ENCODE data around the gene GLYR1. TPM values are rescaled to one million over a fixed set of nuclear protein-coding genes. Genes with fewer than 3 reads are reported as not detected.

Gene GLYR1
- total and polyA plus RNA-seq, 2 of the 4 experiments (the other 2 are of a cell fraction) = 26.0 to 54.2 TPM

DNA sequence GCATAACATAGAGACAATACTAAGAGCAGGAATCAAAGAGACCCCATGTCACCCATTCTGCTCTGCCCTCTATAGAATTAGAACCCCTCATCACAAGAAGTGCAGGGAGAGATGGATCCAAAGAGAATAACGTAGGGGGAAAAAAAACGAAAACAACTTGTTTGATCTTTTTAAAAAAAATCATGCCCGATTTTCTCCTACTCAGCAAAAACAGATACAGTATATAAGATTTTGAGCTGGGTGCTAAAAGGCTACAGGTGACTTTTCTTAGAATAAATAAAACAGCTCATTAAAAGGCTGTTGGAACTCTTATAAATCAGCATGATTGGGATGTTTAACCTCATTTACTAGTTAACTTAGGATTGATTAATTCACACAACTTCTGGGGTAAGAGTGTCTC, 17.6 kb upstream of the GLYR1 start:
- POLR2A ChIA-PET (ENCODE audit: unreplicated experiment) = interaction anchor here (0.5 kb wide), 1 partner anchor 89 kb away, joined by 6 read pairs; no protein-coding TSS in a partner anchor
- no peak overlapping the region for H3K23ac ChIP-seq (ENCODE audit: low read depth, low read length)
- intact Hi-C loops (cut with micrococcal nuclease) (no loop called here), in situ Hi-C loops (cut with MboI; ENCODE audit: low sequenced_read_pairs) (no loop called here), dilution Hi-C loops (cut with HindIII; ENCODE audit: low sequenced_read_pairs, unreplicated experiment) (no loop called here)
- H2BK15ac ChIP-seq (ENCODE audit: low read depth, low read length) = no peak overlapping the region
- no peak overlapping the region for H2BK120ac ChIP-seq (ENCODE audit: low read depth, low read length)
- CTCF ChIA-PET = no interaction called here
- no peak overlapping the region for H3K4me3 ChIP-seq (ENCODE audit: insufficient read depth, low read depth, low read length)
- H2AK5ac ChIP-seq (ENCODE audit: low read depth, low read length) = no peak overlapping the region
- no peak overlapping the region for H3K9ac ChIP-seq (ENCODE audit: low read depth, low read length)
- H3K18ac ChIP-seq (ENCODE audit: low read depth, low read length) = no peak overlapping the region
- H3K4ac ChIP-seq (ENCODE audit: low read depth, low read length) = no peak overlapping the region
- no peak overlapping the region for H3K14ac ChIP-seq (replicated peaks; ENCODE audit: low read depth, low read length)
- 0 out of 2 replicates have a peak, but pooled peaks cover 3% of the 10 kb centered on the region for H3K9me1 ChIP-seq (ENCODE audit: insufficient read depth, low read length)
- H3K9me3 ChIP-seq (ENCODE audit: control insufficient read depth, insufficient read depth, low read length) = no peaks in the 10 kb centered on the region
- H2AFZ ChIP-seq (replicated peaks; ENCODE audit: low read length, poor library complexity) = no peak overlapping the region
- H3K4me1 ChIP-seq (ENCODE audit: control insufficient read depth, insufficient read depth, low read length) = no peaks in the 10 kb centered on the region; the same call in 1 of the 2 replicates
- peaks cover 41% of the 10 kb centered on the region for H3K36me3 ChIP-seq (ENCODE audit: control insufficient read depth, insufficient read depth, low read length)
- BruUV-seq (replicated peaks) = no TSS peak
- ATAC-seq (ENCODE audit: low read depth) = no peak
- no peak overlapping the region for H2BK20ac ChIP-seq (ENCODE audit: low read depth, low read length)
- H2BK5ac ChIP-seq (ENCODE audit: low read depth, low read length, poor library complexity, severe bottlenecking) = no peak overlapping the region
- no peak overlapping the region for H2AK9ac ChIP-seq (replicated peaks; ENCODE audit: low read depth, low read length, poor library complexity)
- no CpG with 5 or more reads among the region's 3 CpGs for WGBS, 2 experiments (ENCODE audit: extremely low coverage in 2 of 2, insufficient read length in 1 of 2)
- no peak for DNase-seq
- H3K27me3 ChIP-seq (ENCODE audit: control insufficient read depth, insufficient read depth, low read length) = no peaks in the 10 kb centered on the region
- no peak overlapping the region for H4K5ac ChIP-seq (ENCODE audit: low read depth, low read length)
- H3K4me2 ChIP-seq (ENCODE audit: low read depth, low read length) = no peak overlapping the region
- no peak overlapping the region for H3K27ac ChIP-seq (ENCODE audit: insufficient read depth, low read length)
- no peak overlapping the region for H3K56ac ChIP-seq (ENCODE audit: extremely low read depth, insufficient read depth, low read length)
- peaks cover 24 to 61% of the 10 kb centered on the region in 2 experiments for H3K79me1 ChIP-seq (ENCODE audit: low read depth in 1 of 2, low read length in 2 of 2)
- TF ChIP-seq MAZ (IDR thresholded peaks at IDR 0.05; ENCODE audit: borderline replicate concordance, low read depth, low read length) = no peak
- peak; percentile 77 for TF ChIP-seq MAFK (IDR thresholded peaks at IDR 0.05; ENCODE audit: low read depth, low read length)
- TF ChIP-seq RCOR1 (IDR thresholded peaks at IDR 0.05; ENCODE audit: insufficient replicate concordance, low read length) = no peak
- no peak for TF ChIP-seq FOS (IDR thresholded peaks at IDR 0.05; ENCODE audit: low read depth, low read length)
- no peak overlapping the region for H4K8ac ChIP-seq (ENCODE audit: low read depth in 2 of 2, low read length in 2 of 2)
- peaks cover 56% of the 10 kb centered on the region for H4K20me1 ChIP-seq (ENCODE audit: insufficient read depth, low read length)
- no peak overlapping the region for H4K91ac ChIP-seq (ENCODE audit: insufficient read depth, low read depth, low read length)
